Stimulated activated CD4-positive, alpha-beta T cell treated with anti-CD3 and anti-CD28 coated beads, TNF-alpha, amount 100 ng/mL, for 4 hours (primary cell): Measurements from ENCODE around the gene MRPL38.

Source experiments
- DNase-seq, 3 experiments: peaks; one replicate each; pipeline ENCODE4 v3.0.0-alpha.2; 2020; ENCODE audit warnings: low read depth in 3 of 3

Gene MRPL38

DNA sequence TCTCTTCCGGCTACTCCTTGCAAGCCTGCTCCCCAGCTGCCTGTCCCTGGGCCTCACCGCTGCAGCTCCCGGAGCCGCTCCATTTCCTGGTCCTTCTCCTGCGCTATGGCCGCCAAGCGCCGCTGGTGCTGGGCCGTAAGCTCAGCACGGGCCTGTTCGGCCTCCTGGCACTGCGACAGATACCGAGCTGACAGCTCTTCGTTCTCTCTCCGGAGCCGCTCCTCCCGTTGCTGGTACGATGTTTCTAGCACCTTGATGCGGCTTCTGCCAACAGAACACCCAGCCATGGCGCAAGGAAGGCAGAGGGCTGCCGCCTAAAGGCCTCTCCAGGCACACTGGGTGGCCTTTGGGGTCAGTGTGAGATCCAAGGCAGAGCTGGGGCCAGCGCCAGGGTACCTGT lies 14.9 kb upstream of the MRPL38 start:
- no peak for DNase-seq

DNA sequence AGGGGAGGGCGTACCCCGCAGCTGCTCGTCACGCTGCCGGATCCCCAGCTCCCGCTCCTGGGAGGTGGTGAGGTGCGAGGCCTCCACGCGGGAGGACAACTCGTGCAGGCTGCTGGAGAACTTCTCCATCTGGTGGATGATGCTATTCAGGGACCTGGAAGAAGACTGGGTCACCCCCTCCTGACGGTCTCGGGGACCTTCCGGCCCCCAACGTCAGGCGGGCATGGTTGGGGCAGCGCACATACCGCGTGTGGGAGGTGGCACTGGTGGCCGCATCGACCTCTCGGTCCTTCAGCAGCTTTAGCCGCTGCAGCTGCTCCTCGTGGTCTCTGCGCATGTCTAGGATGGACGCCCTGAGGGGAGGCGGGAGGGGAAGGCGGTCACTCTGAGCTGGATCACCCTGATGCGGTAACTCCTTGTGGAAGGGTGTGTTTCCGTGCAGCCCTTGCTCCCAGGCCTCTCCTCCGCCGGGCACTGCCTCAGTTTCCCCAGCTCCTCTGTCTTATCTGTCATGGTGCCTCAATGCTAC lies 13.3 kb upstream of the MRPL38 start:
- no peak for DNase-seq

GRCh38 chr17:75917141-75917916 lies 12.6 kb upstream of the MRPL38 start:
- DNase-seq: no peak

GRCh38 chr17:75915268-75915667 lies 10.6 kb upstream of the MRPL38 start:
- DNase-seq: no peak

DNA sequence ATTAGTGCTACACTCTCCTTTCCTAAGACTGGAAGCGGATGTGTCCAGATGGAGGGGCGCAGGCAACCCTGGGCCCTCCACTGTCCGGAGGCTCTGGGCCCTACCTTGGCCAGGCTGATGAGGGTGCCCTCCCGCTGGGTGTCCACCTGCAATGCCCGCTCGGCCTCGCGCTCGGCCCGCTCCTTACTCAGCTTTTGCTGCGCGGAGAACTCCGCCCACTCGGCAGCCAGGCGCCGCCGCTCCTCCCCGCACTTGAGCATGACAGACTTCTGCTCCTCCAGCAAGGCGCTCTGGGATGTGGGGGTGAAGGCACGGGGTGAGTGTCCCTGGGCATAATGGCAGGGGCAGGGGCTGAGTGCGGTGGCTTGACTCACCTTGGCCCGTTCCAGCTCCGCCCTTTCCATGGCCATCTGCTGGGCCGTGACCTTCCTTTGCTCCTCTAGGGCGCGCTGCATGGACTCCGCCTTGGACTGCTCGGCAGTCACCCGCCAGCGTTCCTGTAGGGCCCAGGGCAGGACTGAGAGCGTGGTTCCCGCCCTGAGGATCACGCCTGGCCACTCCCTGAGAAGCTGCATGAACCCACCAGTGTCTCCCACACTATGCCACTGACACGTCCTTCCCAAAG lies 10.1 kb upstream of the MRPL38 start:
- DNase-seq: no peak

DNA sequence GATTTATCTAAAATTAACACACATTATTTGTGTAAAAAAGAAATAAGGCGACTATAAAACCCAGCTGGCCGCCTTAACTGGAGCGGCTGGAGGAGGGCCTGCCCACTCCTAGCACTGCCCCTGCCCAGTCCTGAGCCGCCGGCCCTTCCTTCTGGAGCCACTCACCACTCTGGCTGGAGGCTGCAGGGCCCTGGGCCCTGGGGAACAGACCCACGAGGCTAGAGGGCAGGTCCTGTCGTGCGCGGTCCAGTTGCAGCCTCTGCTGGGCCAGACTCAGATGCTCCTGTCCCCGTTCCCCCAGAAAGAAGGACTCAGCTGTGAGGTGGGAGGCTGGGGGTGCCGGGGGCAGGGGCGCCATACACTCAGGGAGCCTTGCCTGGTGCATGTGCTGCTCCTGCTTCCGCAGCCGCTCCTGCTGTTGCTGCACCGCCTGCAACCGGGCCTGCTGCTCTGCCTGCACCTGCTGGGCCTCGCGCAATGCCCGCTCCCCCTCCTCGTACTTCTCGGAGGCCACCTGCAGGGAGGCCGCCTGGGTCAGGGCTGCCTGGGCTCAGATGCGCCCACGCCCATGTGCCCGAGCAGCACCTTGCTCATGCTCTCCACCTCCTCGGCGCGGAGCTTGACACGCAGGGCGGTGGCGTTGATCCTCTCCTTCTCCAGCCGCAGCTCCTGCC lies 9.0 kb upstream of the MRPL38 start:
- DNase-seq: no peak

DNA sequence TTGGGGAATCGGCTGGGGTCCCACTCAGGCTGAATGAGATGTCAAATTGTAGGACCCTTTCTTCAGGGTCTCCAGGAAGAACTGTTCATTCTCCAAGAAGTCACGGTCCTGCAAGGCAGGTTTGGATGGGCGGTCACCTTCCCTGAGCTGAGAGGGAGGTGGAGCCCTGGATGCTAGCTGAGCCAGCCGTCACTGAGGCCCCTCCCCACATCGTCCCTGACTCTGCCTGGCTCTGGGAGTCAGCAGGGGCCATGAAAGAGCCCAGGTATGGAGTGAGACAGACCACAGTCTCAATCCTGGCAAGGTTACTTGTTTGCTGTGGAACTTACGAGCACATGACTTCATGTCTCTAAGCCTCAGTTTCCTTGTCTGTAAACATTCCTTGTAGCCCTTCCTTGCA lies 6.0 kb upstream of the MRPL38 start:
- no peak for DNase-seq

DNA sequence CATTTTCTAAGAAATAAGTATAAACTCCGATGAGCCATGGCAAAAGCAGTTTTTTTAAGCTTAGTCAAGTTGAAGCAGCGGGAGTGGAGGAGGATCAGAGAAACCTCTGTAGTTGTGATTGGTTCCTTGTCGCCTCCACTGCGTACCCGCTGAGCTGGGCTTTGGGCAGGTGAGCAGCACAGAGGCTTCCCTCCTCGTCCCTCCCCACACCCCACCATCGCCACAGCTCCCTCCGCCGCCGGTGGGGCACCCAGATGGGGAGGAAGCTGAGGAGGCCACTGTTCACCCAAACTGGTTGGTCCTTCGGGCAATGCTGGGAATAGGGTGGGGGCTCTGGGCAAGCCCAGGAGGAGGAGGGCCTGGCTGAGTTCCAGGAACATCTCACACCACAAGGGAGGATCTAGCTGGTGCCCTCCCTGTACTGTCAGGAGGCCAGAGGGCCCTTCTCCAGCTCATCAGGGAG lies 5.2 kb upstream of the MRPL38 start:
- DNase-seq: no peak

- DNase-seq: no peak
These were observed 4.5 kb upstream of the MRPL38 start for GRCh38 chr17:75909051-75909811.

DNA sequence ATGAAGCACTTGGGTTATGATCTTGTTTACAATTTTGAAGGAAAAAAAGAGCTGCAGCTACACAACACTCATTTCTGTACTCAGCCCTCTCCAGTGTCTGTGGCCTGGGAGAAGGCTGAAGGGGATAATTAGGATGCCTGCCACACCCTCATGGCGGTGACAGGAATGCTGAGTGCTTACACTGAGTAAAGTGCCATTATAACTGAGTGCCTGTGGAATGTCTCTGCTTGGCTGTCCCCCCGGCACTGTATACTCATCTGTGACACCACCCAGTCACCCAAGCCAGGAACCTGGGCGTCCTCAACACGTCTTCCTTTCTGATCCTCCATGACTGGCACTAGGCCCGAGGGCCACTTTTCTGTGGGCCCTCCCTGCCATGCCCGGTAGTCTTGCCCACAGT lies 3.5 kb upstream of the MRPL38 start:
- no peak for DNase-seq

- DNase-seq: no peak
These were observed 1.6 kb upstream of the MRPL38 start for GRCh38 chr17:75906143-75906884.

GRCh38 chr17:75902406-75902805 lies 2.3 kb downstream of the MRPL38 start:
- DNase-seq: no peak

DNA sequence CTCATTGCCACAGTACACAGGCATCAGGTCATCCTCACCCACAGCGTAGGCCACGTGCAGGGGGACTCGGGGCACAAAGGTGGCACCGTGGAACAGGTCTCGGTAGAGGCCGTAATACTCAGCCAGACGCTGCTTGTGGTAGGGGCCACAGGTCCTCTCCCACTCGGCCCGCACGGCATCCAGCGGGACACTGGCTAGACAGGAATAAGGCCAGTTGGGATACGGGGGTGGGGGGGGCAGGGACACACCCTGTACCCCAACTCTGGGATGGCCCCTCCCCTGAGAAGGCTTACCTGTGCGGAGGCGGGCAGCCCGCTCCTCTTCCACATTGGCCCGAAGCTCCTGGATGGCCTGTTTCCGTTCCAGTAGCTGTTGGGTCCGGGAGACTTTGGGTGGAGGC lies 3.0 kb downstream of the MRPL38 start:
- no peak for DNase-seq

DNA sequence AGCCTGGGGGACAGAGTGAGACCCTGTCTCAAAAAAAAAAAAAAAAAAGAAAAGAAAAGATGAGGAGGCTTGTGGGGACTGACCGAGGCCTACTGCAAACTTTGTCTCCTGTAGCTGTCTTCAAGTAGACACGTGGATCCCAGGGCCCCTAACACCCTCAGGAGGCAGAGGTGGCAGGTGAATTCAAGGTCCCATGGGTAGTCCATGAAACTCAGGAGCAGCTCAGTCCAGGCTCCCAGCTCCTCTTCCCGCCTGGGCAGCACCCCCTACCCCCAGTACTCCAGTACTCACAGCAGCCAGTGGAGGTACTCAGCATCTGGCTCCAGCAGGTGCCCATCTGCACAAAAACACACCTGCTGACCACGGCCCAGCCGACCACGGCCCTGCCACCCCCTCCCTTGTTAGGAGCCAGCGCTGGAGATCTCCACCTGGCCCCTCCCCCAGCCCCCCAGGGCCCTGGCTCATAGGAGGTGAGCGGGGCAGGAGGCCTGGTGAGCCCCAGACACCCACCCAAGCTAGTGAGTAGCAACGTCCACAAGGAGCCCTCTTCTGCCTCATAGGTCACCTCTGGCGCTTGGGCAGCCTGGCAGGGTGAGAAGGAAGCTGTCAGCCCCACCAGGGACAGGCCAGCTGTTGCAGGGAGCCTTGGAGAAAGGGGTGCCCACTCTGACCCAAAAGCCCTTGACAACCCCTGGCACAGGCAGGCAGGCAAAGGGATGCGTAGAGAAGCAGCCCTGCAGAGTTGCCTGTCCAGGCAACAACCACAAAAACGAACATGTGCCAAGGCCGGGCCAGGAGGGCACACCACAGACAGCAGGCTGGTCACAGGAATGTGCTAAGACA lies 3.8 kb downstream of the MRPL38 start:
- DNase-seq: no peak

- DNase-seq: no peak
These were observed 4.8 kb downstream of the MRPL38 start for GRCh38 chr17:75899767-75900468.

DNA sequence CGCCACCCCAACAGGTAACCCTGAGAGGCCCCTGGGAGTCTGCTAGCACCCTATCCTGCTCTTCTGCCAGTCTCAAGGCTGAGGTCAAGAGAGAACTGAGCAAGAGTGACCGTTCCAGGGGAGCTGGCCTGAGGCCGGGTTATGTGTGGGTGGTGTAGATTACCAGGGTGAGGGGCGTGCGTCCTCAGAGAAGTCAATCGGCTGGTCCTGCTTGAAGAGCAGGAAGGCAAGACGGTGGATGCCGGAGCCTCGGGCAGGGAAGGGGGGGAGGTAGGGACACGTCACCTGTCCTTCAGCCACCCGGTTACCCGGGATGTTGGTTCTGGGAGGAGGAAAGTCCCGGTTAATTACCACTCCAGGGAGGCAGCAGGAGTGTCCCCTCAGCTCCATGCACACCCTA lies 5.3 kb downstream of the MRPL38 start:
- DNase-seq: no peak

DNA sequence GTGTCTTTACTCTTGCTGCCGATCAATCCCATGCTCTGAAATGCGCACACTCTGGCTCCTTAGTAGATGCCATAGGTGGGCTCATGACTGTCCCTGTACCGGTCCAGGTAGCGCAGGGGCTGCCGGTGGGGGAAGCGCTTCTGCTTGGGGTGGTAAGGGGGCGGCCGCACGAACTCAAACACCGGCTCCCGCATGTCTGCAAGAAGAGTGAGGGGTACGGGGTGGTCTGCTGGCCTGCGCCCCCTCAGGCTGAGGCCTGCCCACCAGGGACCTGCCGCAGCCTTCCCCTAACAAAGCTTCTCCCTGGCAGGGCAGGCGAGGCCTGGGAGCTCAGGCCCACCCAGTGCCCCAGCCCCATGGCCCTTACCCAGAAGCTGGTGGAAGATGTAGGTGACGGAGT lies 5.9 kb downstream of the MRPL38 start:
- no peak for DNase-seq

DNA sequence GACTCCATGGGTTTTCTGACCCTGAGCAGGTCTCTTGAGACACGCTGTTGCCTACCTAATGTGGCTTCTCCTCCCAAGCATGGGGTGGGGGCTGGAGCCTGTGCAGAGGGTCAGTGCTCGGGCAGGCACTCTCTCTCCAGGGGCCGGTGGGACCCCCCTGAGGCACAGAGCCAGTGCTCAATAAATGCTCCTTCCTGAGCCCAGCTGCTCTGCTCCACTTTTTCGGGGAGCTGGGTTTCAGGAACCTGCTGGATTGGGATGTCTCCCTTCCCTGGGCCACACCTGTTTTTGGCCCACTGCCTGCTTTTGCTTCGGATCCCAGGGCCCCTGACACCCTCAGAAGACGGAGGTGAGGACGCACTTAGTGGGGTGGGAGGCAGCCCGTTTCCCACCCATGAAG lies 6.6 kb downstream of the MRPL38 start:
- DNase-seq: no peak

DNA sequence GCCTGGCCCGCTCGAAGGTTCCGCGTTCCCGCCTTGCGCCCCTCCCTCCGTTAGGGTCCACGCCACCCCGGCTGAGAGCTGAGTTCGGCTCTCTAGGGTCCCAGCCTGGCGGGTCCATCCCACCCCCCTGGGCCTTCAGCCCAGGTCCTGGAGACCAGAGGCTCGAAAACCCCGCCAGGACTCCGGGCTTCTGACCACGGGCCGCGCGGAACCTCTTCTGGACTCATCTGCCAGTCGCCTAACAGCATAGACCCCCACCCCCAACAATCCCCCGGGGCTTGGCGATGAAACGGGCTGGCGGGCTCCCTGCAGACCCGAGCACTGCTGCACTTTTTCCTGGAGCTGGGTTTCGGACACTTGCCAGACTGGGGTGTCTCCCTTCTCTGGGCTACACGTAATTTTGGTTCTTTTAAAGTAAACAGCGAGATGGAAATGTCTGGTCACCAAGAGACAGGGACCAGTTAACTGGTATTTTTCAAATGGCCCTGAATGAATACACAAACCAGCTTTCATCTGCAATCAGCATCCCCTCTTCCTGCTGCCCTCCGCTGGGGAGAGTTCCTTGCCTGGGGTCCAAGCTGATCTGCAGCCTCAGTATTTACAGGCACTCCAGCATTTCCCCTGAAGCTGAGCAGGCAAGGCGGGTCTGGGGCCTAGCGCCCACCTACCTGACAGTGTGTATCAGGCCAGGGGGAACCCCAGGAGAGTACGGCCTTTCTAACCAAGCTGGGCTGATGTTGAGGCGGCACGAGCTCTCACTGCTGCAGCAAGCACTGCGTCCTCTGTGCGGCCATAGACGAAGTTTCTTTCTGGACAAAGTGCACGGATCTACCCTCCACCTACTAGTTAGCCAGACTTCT lies 7.3 kb downstream of the MRPL38 start:
- no peak for DNase-seq
